Colonic mucosa (tissue), 4 donors: Measurements from ENCODE around the gene PES1. TPM values are rescaled to one million over a fixed set of nuclear protein-coding genes. Genes with fewer than 3 reads are reported as not detected.
"Not testable (repeated sequence)": the region's sequence is repeated elsewhere in the genome, so short reads cannot be mapped to it uniquely, and the experiment has no call there.

Source experiments
- DNase-seq: peaks from one replicate; pipeline ENCODE4 v3.0.0-alpha.2; 2020
- H3K27ac ChIP-seq: fragments of 200-600 bp; one replicate; pipeline ENCODE4 v1.8.0; 2021
- H3K27me3 ChIP-seq: fragments of 200-600 bp; one replicate; pipeline ENCODE4 v1.8.0; 2021
- H3K36me3 ChIP-seq: fragments of 200-600 bp; one replicate; pipeline ENCODE4 v1.8.0; 2021
- H3K4me1 ChIP-seq: fragments of 200-600 bp; one replicate; pipeline ENCODE4 v1.8.0; 2021; ENCODE audit warnings: mild to moderate bottlenecking
- H3K4me3 ChIP-seq: fragments of 200-600 bp; one replicate; pipeline ENCODE4 v1.8.0; 2021
- H3K9ac ChIP-seq, 2 donors: one replicate each; pipeline ENCODE4 v1.7.0; 2013; ENCODE audit warnings: control low read depth in 2 of 2, low read depth in 2 of 2, low read length in 2 of 2
- H3K9me3 ChIP-seq: fragments of 200-600 bp; one replicate; pipeline ENCODE4 v1.8.0; 2021
- intact Hi-C: fragments of 100-400 bp; cut with DNase I; formaldehyde crosslinking; loops from one replicate; pipeline ENCODE4 v1.14.1; 2022
- total RNA-seq, 2 donors: library from RNA; stranded (reverse); fragmentation: NEBNext Ultra II Directional in 1 of 2; extraction: Animal tissue kit (Norgen Biotek cat#: 25700) in 1 of 2; gene quantifications; one replicate each; pipeline ENCODE4 v1.2.1, GENCODE V29; 2021
- TF ChIP-seq, protein P1 (sequence below): fragments of 200-600 bp; IDR thresholded peaks from one replicate; pipeline ENCODE4 v1.8.0; 2022; ENCODE audit warnings: antibody characterized with exemption, mild to moderate bottlenecking
- donor health status: healthy.
- donor health status: DM: no; HTN: no; CAD: no.
- donor health status: DM: no; HTN: no; CAD: no.

PES1 gene
- total RNA-seq, 2 donors from 2014 or later: 44.2 to 98.3 TPM

DNA sequence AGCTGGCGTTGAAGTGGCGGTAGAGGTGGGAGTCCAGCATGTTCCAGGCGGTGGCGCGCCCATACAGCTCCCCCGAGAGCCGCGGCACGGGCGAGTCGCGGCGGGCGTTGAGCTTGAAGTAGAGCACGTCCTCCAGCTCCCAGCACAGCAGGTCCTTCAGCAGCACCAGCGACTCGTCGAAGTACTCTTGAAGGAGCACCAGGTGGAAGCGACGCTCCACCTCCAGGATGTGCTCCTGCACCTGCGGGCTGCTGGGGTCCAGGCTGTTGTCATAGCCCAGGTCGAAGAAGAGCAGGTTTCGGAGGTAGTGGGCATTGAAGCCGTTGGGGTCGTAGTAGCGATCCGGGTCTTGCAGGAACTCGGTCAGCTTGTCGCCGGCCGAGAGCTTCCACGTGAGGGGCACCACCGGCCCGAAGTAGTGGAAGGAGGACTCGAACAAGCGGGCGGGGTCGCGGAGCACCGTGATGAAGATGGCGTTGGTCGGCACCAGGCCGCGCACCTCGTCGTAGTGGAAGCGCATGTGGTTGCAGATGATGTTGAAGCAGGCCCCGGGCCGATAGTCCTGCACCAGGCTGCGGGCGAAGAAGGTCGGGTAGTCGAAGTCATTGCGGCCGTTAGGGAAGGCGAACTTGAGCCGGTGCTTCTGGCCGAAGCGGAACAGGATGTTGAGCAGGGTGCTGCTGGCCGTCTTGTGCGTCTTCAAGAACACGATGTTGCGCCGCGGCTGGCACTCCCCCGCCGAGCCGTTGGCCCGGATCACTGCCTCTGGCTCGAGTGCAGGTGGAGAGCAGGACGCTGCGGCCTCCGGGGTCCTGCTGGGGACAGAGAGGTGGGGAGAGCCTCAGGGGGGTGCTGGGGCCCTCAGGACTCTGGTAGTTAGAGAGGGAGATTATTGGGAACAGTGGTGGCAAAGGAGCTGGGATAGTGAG is 36.2 kb downstream of the PES1 start:
- H3K4me3 ChIP-seq: no peak overlapping the region
- intact Hi-C loops: loop anchor here (10.0 kb wide), 1 partner anchor 199 kb away; no protein-coding TSS in a partner anchor
- no peaks in the 10 kb centered on the region for H3K4me1 ChIP-seq
- H3K27me3 ChIP-seq: no peaks in the 10 kb centered on the region
- H3K9me3 ChIP-seq: no peaks in the 10 kb centered on the region
- DNase-seq: no peak
- H3K9ac ChIP-seq: no peak overlapping the region
- H3K36me3 ChIP-seq: no peaks in the 10 kb centered on the region
- TF ChIP-seq, protein P1, sequence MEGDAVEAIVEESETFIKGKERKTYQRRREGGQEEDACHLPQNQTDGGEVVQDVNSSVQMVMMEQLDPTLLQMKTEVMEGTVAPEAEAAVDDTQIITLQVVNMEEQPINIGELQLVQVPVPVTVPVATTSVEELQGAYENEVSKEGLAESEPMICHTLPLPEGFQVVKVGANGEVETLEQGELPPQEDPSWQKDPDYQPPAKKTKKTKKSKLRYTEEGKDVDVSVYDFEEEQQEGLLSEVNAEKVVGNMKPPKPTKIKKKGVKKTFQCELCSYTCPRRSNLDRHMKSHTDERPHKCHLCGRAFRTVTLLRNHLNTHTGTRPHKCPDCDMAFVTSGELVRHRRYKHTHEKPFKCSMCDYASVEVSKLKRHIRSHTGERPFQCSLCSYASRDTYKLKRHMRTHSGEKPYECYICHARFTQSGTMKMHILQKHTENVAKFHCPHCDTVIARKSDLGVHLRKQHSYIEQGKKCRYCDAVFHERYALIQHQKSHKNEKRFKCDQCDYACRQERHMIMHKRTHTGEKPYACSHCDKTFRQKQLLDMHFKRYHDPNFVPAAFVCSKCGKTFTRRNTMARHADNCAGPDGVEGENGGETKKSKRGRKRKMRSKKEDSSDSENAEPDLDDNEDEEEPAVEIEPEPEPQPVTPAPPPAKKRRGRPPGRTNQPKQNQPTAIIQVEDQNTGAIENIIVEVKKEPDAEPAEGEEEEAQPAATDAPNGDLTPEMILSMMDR: no peak
- H3K27ac ChIP-seq: no peak overlapping the region

DNA sequence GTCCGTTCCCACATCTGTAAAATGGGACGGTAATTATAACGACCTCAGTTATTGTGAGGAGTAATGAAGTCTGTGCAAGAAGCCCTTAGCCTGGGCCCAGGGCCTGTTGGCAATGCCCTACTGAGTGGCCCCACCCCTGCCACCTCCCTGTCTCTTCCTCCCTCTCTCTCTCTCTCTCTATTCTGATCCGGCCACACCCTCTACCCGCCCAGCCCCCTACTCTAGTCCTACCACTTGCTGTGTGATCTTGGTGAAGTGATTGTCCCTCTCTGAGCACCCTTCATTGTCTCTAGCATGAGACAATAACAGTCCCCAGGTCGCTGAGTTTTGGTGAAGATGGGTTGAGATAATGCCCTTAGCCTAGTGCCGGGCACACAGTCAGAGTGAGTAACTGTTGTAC is 37.7 kb downstream of the PES1 start:
- DNase-seq: no peak
- Histone ChIP-seq H3K27ac (no peak overlapping the region), H3K4me1 (no peaks in the 10 kb centered on the region), H3K27me3 (no peaks in the 10 kb centered on the region), H3K9ac (no peak overlapping the region), H3K4me3 (no peak overlapping the region), H3K9me3 (no peaks in the 10 kb centered on the region), H3K36me3 (no peaks in the 10 kb centered on the region)
- intact Hi-C loops: loop anchor here (10.0 kb wide), 1 partner anchor 201 kb away; no protein-coding TSS in a partner anchor
- TF ChIP-seq, protein P1: no peak

DNA sequence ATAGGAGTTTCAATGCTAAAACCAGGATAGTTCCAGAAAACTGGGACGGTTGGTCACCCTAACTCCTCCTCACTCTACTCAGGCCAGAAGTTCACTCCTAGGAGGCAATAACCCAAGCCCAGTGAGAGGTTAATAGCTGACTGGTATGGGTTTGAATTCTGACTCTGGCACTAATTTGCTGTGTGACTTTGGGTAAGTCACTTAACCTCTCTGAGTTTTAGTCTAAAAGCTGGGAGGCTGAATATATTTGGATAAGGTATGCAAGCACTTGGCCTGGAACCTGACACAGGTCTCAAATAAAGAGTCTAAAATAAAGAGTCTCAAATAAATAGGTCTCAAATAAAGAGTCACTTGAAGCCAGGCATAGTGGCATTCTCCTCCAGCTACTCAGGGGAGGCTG is 39.0 kb downstream of the PES1 start:
- intact Hi-C loops: loop anchor here (10.0 kb wide), 1 partner anchor 202 kb away; no protein-coding TSS in a partner anchor
- no peak overlapping the region for H3K9ac ChIP-seq

GRCh38 chr22:30551813-30552212 is 39.9 kb downstream of the PES1 start:
- H3K4me1 ChIP-seq, H3K36me3 ChIP-seq, H3K27me3 ChIP-seq, H3K27ac ChIP-seq, DNase-seq, H3K9me3 ChIP-seq, H3K4me3 ChIP-seq, H3K9ac ChIP-seq: not testable (repeated sequence)
- intact Hi-C loops: loop anchor here (10.0 kb wide), 1 partner anchor 203 kb away; no protein-coding TSS in a partner anchor

More for the DNA sequence above, 39.0 kb downstream of the PES1 start:
- Histone ChIP-seq H3K4me3 (no peak overlapping the region), H3K36me3 (no peaks in the 10 kb centered on the region), H3K27ac (no peak overlapping the region), H3K9me3 (no peaks in the 10 kb centered on the region), H3K4me1 (no peaks in the 10 kb centered on the region), H3K27me3 (no peaks in the 10 kb centered on the region)
- TF ChIP-seq, protein P1: no peak
- DNase-seq: no peak

DNA sequence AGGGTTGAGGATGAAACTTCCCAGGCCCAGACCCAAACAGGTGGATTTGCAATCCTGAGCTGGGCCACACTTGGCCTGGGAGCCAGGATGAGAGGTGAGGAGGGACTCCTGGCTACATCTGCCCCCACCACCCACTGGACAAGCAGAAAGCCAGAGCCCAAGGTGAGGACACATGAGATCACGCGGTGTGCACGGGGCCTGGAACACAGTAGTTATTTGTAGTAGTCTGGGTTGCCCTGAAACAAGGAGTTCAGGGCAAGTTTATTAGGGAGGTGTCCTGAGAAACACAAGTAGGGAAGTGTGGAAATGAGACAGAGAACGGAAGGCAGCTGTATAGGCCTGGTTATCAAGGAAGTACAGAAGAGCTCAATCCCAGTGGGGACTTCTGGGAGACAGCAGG is 44.5 kb downstream of the PES1 start:
- no peak overlapping the region for H3K27ac ChIP-seq
- DNase-seq: no peak
- intact Hi-C loops: no loop called here
- H3K9ac ChIP-seq: no peak overlapping the region
- no peak overlapping the region for H3K4me3 ChIP-seq
- peaks cover 14% of the 10 kb centered on the region for H3K27me3 ChIP-seq
- no peaks in the 10 kb centered on the region for H3K9me3 ChIP-seq
- H3K36me3 ChIP-seq: no peaks in the 10 kb centered on the region
- TF ChIP-seq, protein P1: no peak
- no peaks in the 10 kb centered on the region for H3K4me1 ChIP-seq

DNA sequence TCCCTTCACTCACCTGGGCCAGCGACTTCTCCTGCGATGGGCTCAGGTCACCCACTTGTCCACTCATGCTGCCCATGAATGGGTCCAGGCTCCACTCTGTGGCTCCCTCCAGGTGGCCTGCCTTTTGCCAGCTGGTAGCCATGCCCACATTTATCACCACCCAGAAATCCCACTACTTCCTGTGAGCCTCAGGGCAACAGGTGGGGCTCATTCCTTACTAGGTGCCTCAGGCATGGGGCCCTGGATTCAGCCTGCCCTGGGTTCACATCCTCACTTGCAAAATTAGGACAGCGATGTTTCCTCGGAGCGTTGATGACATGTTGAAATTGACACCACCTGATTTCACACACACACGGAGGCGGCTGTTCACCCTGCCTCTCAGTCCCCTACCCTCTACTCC is 45.1 kb downstream of the PES1 start, which contains the start of gene SEC14L6:
Gene SEC14L6 (minus strand): TSS at position 126 of the 400 bp plus-strand sequence. CDS start 59 bp downstream, at position 67.
- TF ChIP-seq, protein P1: no peak
- no peak within 1 kb of the TSS for H3K27ac ChIP-seq
- no peak for DNase-seq
- no peak within 1 kb of the TSS for H3K9ac ChIP-seq
- no peaks in the 10 kb centered on the region for H3K9me3 ChIP-seq
- no peaks in the 10 kb centered on the region for H3K4me1 ChIP-seq
- intact Hi-C loops: no loop called here
- peaks cover 20% of the 10 kb centered on the region for H3K27me3 ChIP-seq
- H3K4me3 ChIP-seq: no peak within 1 kb of the TSS
- H3K36me3 ChIP-seq: no peaks in the 10 kb centered on the region
